ENCODE results near the gene PURA. TPM values are rescaled to one million over a fixed set of nuclear protein-coding genes. Genes with fewer than 3 reads are reported as not detected.
A peak's percentile ranks its signal among the peaks of the same experiment; 100 is the strongest.

Gene PURA
- total RNA-seq, 1 donor from 2014 or later = 9.2 TPM

GRCh38 chr5:140140435-140140834, 26.5 kb downstream of the PURA start:
- no peaks in the 10 kb centered on the region for H3K4me1 Mint-ChIP-seq (ENCODE audit: low read depth, unreplicated experiment)
- Histone ChIP-seq H3K9ac (ENCODE audit: low read length) (no peak overlapping the region), H3K27ac (ENCODE audit: low read depth, low read length) (no peak overlapping the region), H3K27me3 (ENCODE audit: insufficient read depth, low read length) (no peaks in the 10 kb centered on the region), H3K36me3 (ENCODE audit: insufficient read depth, low read length) (no peaks in the 10 kb centered on the region), H2AFZ (ENCODE audit: low read depth, low read length) (no peak overlapping the region), H3K4me1 (ENCODE audit: insufficient read depth, low read length) (no peaks in the 10 kb centered on the region), H3K9me3 (ENCODE audit: insufficient read depth, low read depth, low read length) (no peaks in the 10 kb centered on the region), H3K79me2 (ENCODE audit: insufficient read depth, low read length) (peaks cover 2% of the 10 kb centered on the region), H3K4me3 (ENCODE audit: insufficient read depth, low read depth, low read length) (no peak overlapping the region), H3K4me2 (ENCODE audit: low read length) (no peak overlapping the region), H4K20me1 (ENCODE audit: insufficient read depth, low read length) (peaks cover 68% of the 10 kb centered on the region)
- no peak overlapping the region for H3K4me3 Mint-ChIP-seq (ENCODE audit: unreplicated experiment)
- no peak for TF ChIP-seq EZH2 (IDR thresholded peaks at IDR 0.05; ENCODE audit: insufficient read depth, low read length)
- TF ChIP-seq CTCF (IDR thresholded peaks at IDR 0.05; ENCODE audit: insufficient read depth, low read depth, low read length) = no peak
- DNase-seq (ENCODE audit: low read depth) = no peak
- H3K27ac Mint-ChIP-seq (ENCODE audit: unreplicated experiment) = no peak overlapping the region
- peaks cover 2% of the 10 kb centered on the region for H3K9me3 Mint-ChIP-seq (ENCODE audit: unreplicated experiment)
- no peak for FAIRE-seq
- H3K36me3 Mint-ChIP-seq (ENCODE audit: low read depth, unreplicated experiment) = no peaks in the 10 kb centered on the region
- H3K27me3 Mint-ChIP-seq (ENCODE audit: low read depth, unreplicated experiment) = peaks cover 44% of the 10 kb centered on the region

GRCh38 chr5:140141241-140141640, 27.3 kb downstream of the PURA start:
- no peaks in the 10 kb centered on the region for H3K9me3 ChIP-seq (ENCODE audit: insufficient read depth, low read depth, low read length)
- no peak overlapping the region for H3K27ac Mint-ChIP-seq (ENCODE audit: unreplicated experiment)
- H4K20me1 ChIP-seq (ENCODE audit: insufficient read depth, low read length) = peaks cover 74% of the 10 kb centered on the region
- H3K27ac ChIP-seq (ENCODE audit: low read depth, low read length) = no peak overlapping the region
- no peaks in the 10 kb centered on the region for H3K4me1 Mint-ChIP-seq (ENCODE audit: low read depth, unreplicated experiment)
- H3K36me3 Mint-ChIP-seq (ENCODE audit: low read depth, unreplicated experiment) = no peaks in the 10 kb centered on the region
- TF ChIP-seq EZH2 (IDR thresholded peaks at IDR 0.05; ENCODE audit: insufficient read depth, low read length) (no peak), CTCF (IDR thresholded peaks at IDR 0.05; ENCODE audit: insufficient read depth, low read depth, low read length) (no peak)
- H3K27me3 ChIP-seq (ENCODE audit: insufficient read depth, low read length) = peaks cover 2% of the 10 kb centered on the region
- no peak overlapping the region for H2AFZ ChIP-seq (ENCODE audit: low read depth, low read length)
- no peak overlapping the region for H3K9ac ChIP-seq (ENCODE audit: low read length)
- no peaks in the 10 kb centered on the region for H3K36me3 ChIP-seq (ENCODE audit: insufficient read depth, low read length)
- H3K9me3 Mint-ChIP-seq (ENCODE audit: unreplicated experiment) = peaks cover 2% of the 10 kb centered on the region
- no peak overlapping the region for H3K4me2 ChIP-seq (ENCODE audit: low read length)
- H3K4me1 ChIP-seq (ENCODE audit: insufficient read depth, low read length) = no peaks in the 10 kb centered on the region
- H3K79me2 ChIP-seq (ENCODE audit: insufficient read depth, low read length) = peaks cover 2% of the 10 kb centered on the region
- FAIRE-seq (no peak), DNase-seq (ENCODE audit: low read depth) (peak; percentile 34)
- H3K4me3 Mint-ChIP-seq (ENCODE audit: unreplicated experiment) = no peak overlapping the region
- peaks cover 44% of the 10 kb centered on the region for H3K27me3 Mint-ChIP-seq (ENCODE audit: low read depth, unreplicated experiment)
- no peak overlapping the region for H3K4me3 ChIP-seq (ENCODE audit: insufficient read depth, low read depth, low read length)

- no peak overlapping the region for H3K4me2 ChIP-seq (ENCODE audit: low read length)
- FAIRE-seq = no peak
- DNase-seq (ENCODE audit: low read depth) = no peak
- H3K9ac ChIP-seq (ENCODE audit: low read length) = no peak overlapping the region
- TF ChIP-seq CTCF (IDR thresholded peaks at IDR 0.05; ENCODE audit: insufficient read depth, low read depth, low read length) (no peak), EZH2 (IDR thresholded peaks at IDR 0.05; ENCODE audit: insufficient read depth, low read length) (no peak)
- no peak overlapping the region for H3K4me3 ChIP-seq (ENCODE audit: insufficient read depth, low read depth, low read length)
- H3K9me3 ChIP-seq (ENCODE audit: insufficient read depth, low read depth, low read length) = no peaks in the 10 kb centered on the region
- Mint-ChIP-seq H3K27ac (ENCODE audit: unreplicated experiment) (no peak overlapping the region), H3K9me3 (ENCODE audit: unreplicated experiment) (peaks cover 2% of the 10 kb centered on the region), H3K27me3 (ENCODE audit: low read depth, unreplicated experiment) (peaks cover 50% of the 10 kb centered on the region), H3K4me1 (ENCODE audit: low read depth, unreplicated experiment) (no peaks in the 10 kb centered on the region), H3K4me3 (ENCODE audit: unreplicated experiment) (no peak overlapping the region), H3K36me3 (ENCODE audit: low read depth, unreplicated experiment) (no peaks in the 10 kb centered on the region)
- no peak overlapping the region for H2AFZ ChIP-seq (ENCODE audit: low read depth, low read length)
- H4K20me1 ChIP-seq (ENCODE audit: insufficient read depth, low read length) = peaks cover 78% of the 10 kb centered on the region
- no peak overlapping the region for H3K27ac ChIP-seq (ENCODE audit: low read depth, low read length)
- peaks cover 2% of the 10 kb centered on the region for H3K79me2 ChIP-seq (ENCODE audit: insufficient read depth, low read length)
- H3K27me3 ChIP-seq (ENCODE audit: insufficient read depth, low read length) = peaks cover 7% of the 10 kb centered on the region
- no peaks in the 10 kb centered on the region for H3K36me3 ChIP-seq (ENCODE audit: insufficient read depth, low read length)
- H3K4me1 ChIP-seq (ENCODE audit: insufficient read depth, low read length) = no peaks in the 10 kb centered on the region
These were observed 28.3 kb downstream of the PURA start for GRCh38 chr5:140142246-140142645.
